GM21381 (cell line): Measurements from ENCODE around the gene GIPC1.

Source experiments
- ATAC-seq: cut with Tn5 transposase; IDR thresholded peaks from one replicate; pipeline ENCODE4 v1.9.1; 2021; ENCODE audit warnings: mild to moderate bottlenecking, moderate library complexity; ENCODE audit not compliant: unreplicated experiment

The GIPC1 gene

GRCh38 chr19:14495672-14496028 is 277 bp downstream of the GIPC1 start:
- ATAC-seq, result no peak

- ATAC-seq, result no peak
Observed at GRCh38 chr19:14494910-14495671, 836 bp downstream of the GIPC1 start.

- no peak for ATAC-seq
Observed at GRCh38 chr19:14494411-14494810, 1.5 kb downstream of the GIPC1 start.

- ATAC-seq, result no peak
Observed at GRCh38 chr19:14492756-14493337, 3.1 kb downstream of the GIPC1 start.

- no peak for ATAC-seq
Observed at GRCh38 chr19:14487370-14488125, 8.4 kb downstream of the GIPC1 start.

GRCh38 chr19:14482172-14482941 is 13.6 kb downstream of the GIPC1 start:
- no peak for ATAC-seq

- ATAC-seq, result no peak
Observed at GRCh38 chr19:14480700-14481079, 15.2 kb downstream of the GIPC1 start.

GRCh38 chr19:14479975-14480699 is 15.8 kb downstream of the GIPC1 start:
- ATAC-seq, result no peak

GRCh38 chr19:14479309-14479974 is 16.5 kb downstream of the GIPC1 start:
- no peak for ATAC-seq

- no peak for ATAC-seq
Observed at GRCh38 chr19:14478113-14478545, 17.8 kb downstream of the GIPC1 start.

- no peak for ATAC-seq
Observed at GRCh38 chr19:14477418-14478112, 18.4 kb downstream of the GIPC1 start.

GRCh38 chr19:14476673-14477401 is 19.1 kb downstream of the GIPC1 start:
- ATAC-seq, result no peak

- ATAC-seq, result no peak
Observed at GRCh38 chr19:14476327-14476672, 19.6 kb downstream of the GIPC1 start.

- no peak for ATAC-seq
Observed at GRCh38 chr19:14475251-14476073, 20.5 kb downstream of the GIPC1 start, which contains the start of gene PTGER1. PTGER1 (minus strand) TSS chr19:14475354; CDS start chr19:14474320, 1,034 bp downstream.

- ATAC-seq, result no peak
Observed at GRCh38 chr19:14474827-14475226, 21.1 kb downstream of the GIPC1 start.

GRCh38 chr19:14473978-14474578 is 21.8 kb downstream of the GIPC1 start:
- no peak for ATAC-seq
